HCT116 (cell line): ENCODE results near the gene HNMT. TPM values are rescaled to one million over a fixed set of nuclear protein-coding genes. Genes with fewer than 3 reads are reported as not detected.

ENCODE experiments used
- ATAC-seq: fragments of 200-7000 bp; cut with Tn5 transposase; 2 replicates; pipeline ENCODE4 v1.9.1; 2020; ENCODE audit warnings: mild to moderate bottlenecking, moderate library complexity
- BruUV-seq: library from RNA; stranded (reverse); fragments of 400-500 nt; replicated peaks from 2 replicates; lab custom pipeline; 2021; lab: Mats Ljungman, UMichigan
- CTCF ChIA-PET: fragments of 300-600 bp; sonication (Branson Sonifier 250); formaldehyde crosslinking; loops from one replicate; lab custom pipeline; 2021; ENCODE audit warnings: antibody characterized with exemption; lab: Charles Lee
- POLR2A ChIA-PET: fragments of 300-600, 350-600 bp; sonication (Branson Sonifier 250); formaldehyde crosslinking; loops from one replicate; lab custom pipeline; 2021; ENCODE audit warnings: antibody characterized with exemption; lab: Charles Lee
- RAD21 ChIA-PET, 2 experiments: fragments of 300-600 bp; sonication (Branson Sonifier 250); formaldehyde crosslinking; loops; one replicate each; lab custom pipeline; 2023; ENCODE audit warnings: low total read pairs in 2 of 2; ENCODE audit not compliant: uncharacterized antibody in 2 of 2, unreplicated experiment in 2 of 2, low non-redundant PET in 1 of 2; lab: Charles Lee
- DNase-seq: peaks from one replicate; pipeline ENCODE4 v3.0.0-alpha.2; 2010; ENCODE audit warnings: low read depth, low spot score
- H2AFZ ChIP-seq: fragments of 200-600 bp; shearing (Covaris generic), sonication (generic); 2 replicates; pipeline ENCODE4 v1.6.1; 2017; ENCODE audit warnings: low read depth, mixed run types, mixed read lengths, antibody characterized with exemption, low read length; ENCODE audit not compliant: poor library complexity, severe bottlenecking
- H3K27ac ChIP-seq: 2 replicates; pipeline ENCODE4 v1.5.1; 2012; ENCODE audit warnings: low read depth, low read length
- H3K27me3 ChIP-seq: fragments of 200-600 bp; sonication (generic); 2 replicates; pipeline ENCODE4 v1.6.1; 2016; ENCODE audit warnings: mixed run types, low read length, mixed read lengths; ENCODE audit not compliant: insufficient read depth
- H3K36me3 ChIP-seq, 2 experiments: fragments of 200-500 bp in 1 of 2; fragments of 200-600 bp in 1 of 2; sonication (Bioruptor generic) in 1 of 2; sonication (generic) in 1 of 2; 2 replicates each; pipeline versions ENCODE4 v1.5.1 to v1.6.1; 2014 to 2016; ENCODE audit warnings: low read length in 2 of 2, inconsistent platforms in 1 of 2, mixed read lengths in 1 of 2, mixed run types in 1 of 2; ENCODE audit not compliant: insufficient read depth in 2 of 2, control insufficient read depth in 1 of 2
- H3K4me1 ChIP-seq, 2 experiments: fragments of 200-600 bp in 1 of 2; sonication (generic) in 1 of 2; 2 replicates each; pipeline versions ENCODE4 v1.5.1 to v1.6.1; 2012 to 2017; ENCODE audit warnings: low read length in 2 of 2, inconsistent platforms in 1 of 2, mild to moderate bottlenecking in 1 of 2, mixed read lengths in 1 of 2, mixed run types in 1 of 2, moderate library complexity in 1 of 2; ENCODE audit not compliant: insufficient read depth in 2 of 2, control insufficient read depth in 1 of 2
- H3K4me2 ChIP-seq: fragments of 200-600 bp; sonication (generic); 2 replicates; pipeline ENCODE4 v1.6.1; 2017; ENCODE audit warnings: mixed run types, low read length, mixed read lengths
- H3K4me3 ChIP-seq, 2 experiments: fragments of 200-600 bp in 1 of 2; sonication (generic) in 1 of 2; replicated peaks in 1 of 2; 2 replicates each; pipeline ENCODE4 v1.5.1; 2011 to 2016; ENCODE audit warnings: low read length in 2 of 2, control low read depth in 1 of 2, low read depth in 1 of 2, mild to moderate bottlenecking in 1 of 2, mixed read lengths in 1 of 2, mixed run types in 1 of 2
- H3K79me2 ChIP-seq: fragments of 200-600 bp; sonication (generic); 2 replicates; pipeline ENCODE4 v1.6.1; 2017; ENCODE audit warnings: mild to moderate bottlenecking, mixed run types, low read length, moderate library complexity, mixed read lengths; ENCODE audit not compliant: insufficient read depth
- H3K9ac ChIP-seq: fragments of 200-600 bp; sonication (generic); 2 replicates; pipeline ENCODE4 v1.6.1; 2016; ENCODE audit warnings: low read length, mixed read lengths
- H3K9me2 ChIP-seq: fragments of 200-600 bp; sonication (generic), shearing (Covaris generic); 2 replicates; pipeline ENCODE4 v1.6.1; 2017; ENCODE audit warnings: mixed run types, mild to moderate bottlenecking, moderate library complexity; ENCODE audit not compliant: insufficient read depth
- H3K9me3 ChIP-seq, 2 experiments: fragments of 200-500 bp in 1 of 2; fragments of 200-600 bp in 1 of 2; sonication (Bioruptor generic) in 1 of 2; sonication (generic) in 1 of 2; 2 replicates each; pipeline ENCODE4 v1.6.1; 2014 to 2017; ENCODE audit warnings: low read length in 2 of 2, mixed read lengths in 2 of 2, inconsistent platforms in 1 of 2, low read depth in 1 of 2, mild to moderate bottlenecking in 1 of 2, mixed run types in 1 of 2, moderate library complexity in 1 of 2; ENCODE audit not compliant: control insufficient read depth in 1 of 2, insufficient read depth in 1 of 2
- H4K20me1 ChIP-seq: fragments of 200-600 bp; sonication (generic), shearing (Covaris generic); 2 replicates; pipeline ENCODE4 v1.6.1; 2017; ENCODE audit warnings: mixed run types, mild to moderate bottlenecking, moderate library complexity; ENCODE audit not compliant: insufficient read depth
- CBX3 ChIP-seq: IDR thresholded peaks from 2 replicates; pipeline ENCODE4 v1.6.1; 2012; ENCODE audit warnings: low read depth
- CEBPB ChIP-seq: IDR thresholded peaks from 2 replicates; pipeline ENCODE4 v1.6.1; 2012; ENCODE audit warnings: low read depth
- EGR1 ChIP-seq: IDR thresholded peaks from 2 replicates; pipeline ENCODE4 v1.6.1; 2012; ENCODE audit warnings: low read depth
- EZH2phosphoT487 ChIP-seq: fragments of 200-600 bp; IDR thresholded peaks from 2 replicates; pipeline ENCODE4 v1.6.1; 2018; ENCODE audit warnings: antibody characterized with exemption, borderline replicate concordance
- JUND ChIP-seq: IDR thresholded peaks from 2 replicates; pipeline ENCODE4 v1.6.1; 2012
- POLR2A ChIP-seq: IDR thresholded peaks from 2 replicates; pipeline ENCODE4 v1.7.0; 2011; ENCODE audit warnings: borderline replicate concordance; ENCODE audit not compliant: insufficient read depth, insufficient read length; ENCODE audit errors: extremely low read depth
- RAD21 ChIP-seq: IDR thresholded peaks from 2 replicates; pipeline ENCODE4 v1.6.1; 2012; ENCODE audit warnings: low read depth, mild to moderate bottlenecking
- REST ChIP-seq: IDR thresholded peaks from 2 replicates; pipeline ENCODE4 v1.6.1; 2012; ENCODE audit warnings: low read depth
- SIN3A ChIP-seq: IDR thresholded peaks from 2 replicates; pipeline ENCODE4 v1.6.1; 2012; ENCODE audit warnings: low read depth
- SP1 ChIP-seq: IDR thresholded peaks from 2 replicates; pipeline ENCODE4 v1.6.1; 2012; ENCODE audit warnings: low read depth
- TCF7L2 ChIP-seq: IDR thresholded peaks from 2 replicates; pipeline ENCODE4 v1.7.0; 2011; ENCODE audit warnings: borderline replicate concordance, inconsistent platforms; ENCODE audit not compliant: insufficient read depth, insufficient read length; ENCODE audit errors: extremely low read depth
- YY1 ChIP-seq: IDR thresholded peaks from 2 replicates; pipeline ENCODE4 v1.6.1; 2011; ENCODE audit warnings: low read length, low read depth, moderate library complexity, mild to moderate bottlenecking; ENCODE audit not compliant: insufficient replicate concordance; ENCODE audit errors: extremely low read depth
- ZBTB33 ChIP-seq: IDR thresholded peaks from 2 replicates; pipeline ENCODE4 v1.6.1; 2011; ENCODE audit warnings: mild to moderate bottlenecking, low read length, moderate library complexity; ENCODE audit not compliant: insufficient replicate concordance; ENCODE audit errors: extremely low read depth
- ZFX ChIP-seq: fragments of 450-650 bp; IDR thresholded peaks from 2 replicates; pipeline ENCODE4 v1.6.1; 2017
- intact Hi-C: fragments of 100-400 bp; cut with micrococcal nuclease; formaldehyde crosslinking; loops from 2 replicates; pipeline ENCODE4 v1.10.0; 2022
- total RNA-seq: library from RNA; stranded (reverse); gene quantifications from one replicate; pipeline ENCODE4 v1.2.1, GENCODE V29; 2021; ENCODE audit not compliant: unreplicated experiment
- TF ChIP-seq, protein P1 (sequence below), 3 experiments: fragments of 200-600 bp in 1 of 3; sonication (generic) in 1 of 3; IDR thresholded peaks in 2 of 3; conservative IDR thresholded peaks in 1 of 3; 2 replicates each; pipeline ENCODE4 v1.5.1; 2012 to 2017; ENCODE audit warnings: low read depth in 2 of 3, low read length in 2 of 3, antibody characterized with exemption in 1 of 3, borderline replicate concordance in 1 of 3, control low read depth in 1 of 3, mild to moderate bottlenecking in 1 of 3, mixed read lengths in 1 of 3, mixed run types in 1 of 3, moderate library complexity in 1 of 3; ENCODE audit not compliant: insufficient read depth in 1 of 3
- TF ChIP-seq, protein P2 (sequence below): IDR thresholded peaks from 2 replicates; pipeline ENCODE4 v1.6.1; 2012
- TF ChIP-seq, protein P3 (sequence below): IDR thresholded peaks from 2 replicates; pipeline ENCODE4 v1.6.1; 2012

Gene HNMT
- total RNA-seq, 1 experiment from 2014 or later = not detected

GRCh38 chr2:138018866-138019688 lies 54.8 kb downstream of the HNMT start (continued):
- TF ChIP-seq, protein P1, sequence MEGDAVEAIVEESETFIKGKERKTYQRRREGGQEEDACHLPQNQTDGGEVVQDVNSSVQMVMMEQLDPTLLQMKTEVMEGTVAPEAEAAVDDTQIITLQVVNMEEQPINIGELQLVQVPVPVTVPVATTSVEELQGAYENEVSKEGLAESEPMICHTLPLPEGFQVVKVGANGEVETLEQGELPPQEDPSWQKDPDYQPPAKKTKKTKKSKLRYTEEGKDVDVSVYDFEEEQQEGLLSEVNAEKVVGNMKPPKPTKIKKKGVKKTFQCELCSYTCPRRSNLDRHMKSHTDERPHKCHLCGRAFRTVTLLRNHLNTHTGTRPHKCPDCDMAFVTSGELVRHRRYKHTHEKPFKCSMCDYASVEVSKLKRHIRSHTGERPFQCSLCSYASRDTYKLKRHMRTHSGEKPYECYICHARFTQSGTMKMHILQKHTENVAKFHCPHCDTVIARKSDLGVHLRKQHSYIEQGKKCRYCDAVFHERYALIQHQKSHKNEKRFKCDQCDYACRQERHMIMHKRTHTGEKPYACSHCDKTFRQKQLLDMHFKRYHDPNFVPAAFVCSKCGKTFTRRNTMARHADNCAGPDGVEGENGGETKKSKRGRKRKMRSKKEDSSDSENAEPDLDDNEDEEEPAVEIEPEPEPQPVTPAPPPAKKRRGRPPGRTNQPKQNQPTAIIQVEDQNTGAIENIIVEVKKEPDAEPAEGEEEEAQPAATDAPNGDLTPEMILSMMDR (IDR thresholded peaks at IDR 0.05 in 2 of 3, conservative IDR thresholded peaks at IDR 0.05 in 1 of 3; ENCODE audit: borderline replicate concordance in 1 of 3, insufficient read depth in 1 of 3, low read depth in 2 of 3, low read length in 2 of 3) = no peak
- TF ChIP-seq YY1 = no peak
- no peak for TF ChIP-seq ZFX
- no peak for TF ChIP-seq SIN3A
- no peak for TF ChIP-seq CBX3

GRCh38 chr2:138020432-138020831 lies 56.2 kb downstream of the HNMT start:
- BruUV-seq = no TSS peak
- intact Hi-C loops = no loop called here
- TF ChIP-seq RAD21 (no peak), TCF7L2 (no peak), SIN3A (no peak), ZBTB33 (no peak), POLR2A (no peak), REST (no peak), JUND (no peak), CEBPB (no peak), EZH2phosphoT487 (no peak), EGR1 (no peak), ZFX (no peak), YY1 (no peak), CBX3 (no peak), SP1 (no peak)
- TF ChIP-seq, protein P2, sequence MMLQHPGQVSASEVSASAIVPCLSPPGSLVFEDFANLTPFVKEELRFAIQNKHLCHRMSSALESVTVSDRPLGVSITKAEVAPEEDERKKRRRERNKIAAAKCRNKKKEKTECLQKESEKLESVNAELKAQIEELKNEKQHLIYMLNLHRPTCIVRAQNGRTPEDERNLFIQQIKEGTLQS = no peak
- TF ChIP-seq, protein P3, sequence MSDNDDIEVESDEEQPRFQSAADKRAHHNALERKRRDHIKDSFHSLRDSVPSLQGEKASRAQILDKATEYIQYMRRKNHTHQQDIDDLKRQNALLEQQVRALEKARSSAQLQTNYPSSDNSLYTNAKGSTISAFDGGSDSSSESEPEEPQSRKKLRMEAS = no peak

More at GRCh38 chr2:138020432-138020831, 56.2 kb downstream of the HNMT start:
- Histone ChIP-seq H4K20me1 (no peaks in the 10 kb centered on the region), H3K27ac (no peak overlapping the region), H3K9ac (no peak overlapping the region), H3K4me3 (no peak overlapping the region), H3K4me1 (no peaks in the 10 kb centered on the region), H3K9me3 (no peaks in the 10 kb centered on the region), H3K36me3 (no peaks in the 10 kb centered on the region), H3K4me2 (no peak overlapping the region), H3K27me3 (no peaks in the 10 kb centered on the region), H3K9me2 (no peaks in the 10 kb centered on the region), H2AFZ (no peak overlapping the region), H3K79me2 (no peaks in the 10 kb centered on the region)
- RAD21 ChIA-PET = no interaction called here
- POLR2A ChIA-PET = no interaction called here
- CTCF ChIA-PET = no interaction called here
- DNase-seq = no peak
- no peak for ATAC-seq
